ENCODE results near the gene NLRP11.
"Not testable (repeated sequence)": the region's sequence is repeated elsewhere in the genome, so short reads cannot be mapped to it uniquely, and the experiment has no call there.

Gene NLRP11

GRCh38 chr19:55813906-55814305, 17.9 kb downstream of the NLRP11 start:
- no peaks in the 10 kb centered on the region for H3K27me3 Mint-ChIP-seq (ENCODE audit: low read depth)
- no peaks in the 10 kb centered on the region for H3K4me1 Mint-ChIP-seq (ENCODE audit: low read depth)
- peaks cover 43% of the 10 kb centered on the region for H3K9me3 Mint-ChIP-seq
- no peak overlapping the region for H3K4me3 Mint-ChIP-seq
- H3K27ac Mint-ChIP-seq = no peak overlapping the region
- no peaks in the 10 kb centered on the region for H3K36me3 Mint-ChIP-seq (ENCODE audit: low read depth)

- Mint-ChIP-seq H3K36me3 (ENCODE audit: low read depth) (no peaks in the 10 kb centered on the region), H3K27ac (no peak overlapping the region), H3K9me3 (peaks cover 36% of the 10 kb centered on the region), H3K4me3 (no peak overlapping the region), H3K4me1 (ENCODE audit: low read depth) (no peaks in the 10 kb centered on the region), H3K27me3 (ENCODE audit: low read depth) (no peaks in the 10 kb centered on the region)
Observed at GRCh38 chr19:55812449-55812848, 19.4 kb downstream of the NLRP11 start.

GRCh38 chr19:55811340-55811739, 20.5 kb downstream of the NLRP11 start:
- Mint-ChIP-seq H3K4me3 (no peak overlapping the region), H3K36me3 (ENCODE audit: low read depth) (no peaks in the 10 kb centered on the region), H3K27ac (no peak overlapping the region), H3K27me3 (ENCODE audit: low read depth) (no peaks in the 10 kb centered on the region), H3K9me3 (peaks cover 39% of the 10 kb centered on the region), H3K4me1 (ENCODE audit: low read depth) (no peaks in the 10 kb centered on the region)

GRCh38 chr19:55809381-55810058, 22.3 kb downstream of the NLRP11 start:
- Mint-ChIP-seq H3K36me3 (ENCODE audit: low read depth) (no peaks in the 10 kb centered on the region), H3K27me3 (ENCODE audit: low read depth) (no peaks in the 10 kb centered on the region), H3K4me1 (ENCODE audit: low read depth) (no peaks in the 10 kb centered on the region), H3K27ac (no peak overlapping the region), H3K4me3 (no peak overlapping the region), H3K9me3 (peaks cover 34% of the 10 kb centered on the region)

GRCh38 chr19:55802281-55802680, 29.5 kb downstream of the NLRP11 start:
- H3K36me3 Mint-ChIP-seq (ENCODE audit: low read depth) = peaks cover 2% of the 10 kb centered on the region
- H3K4me3 Mint-ChIP-seq = no peak overlapping the region
- no peaks in the 10 kb centered on the region for H3K27me3 Mint-ChIP-seq (ENCODE audit: low read depth)
- no peak overlapping the region for H3K27ac Mint-ChIP-seq
- H3K9me3 Mint-ChIP-seq = peaks cover 54% of the 10 kb centered on the region
- no peaks in the 10 kb centered on the region for H3K4me1 Mint-ChIP-seq (ENCODE audit: low read depth)

- Mint-ChIP-seq H3K27me3 (ENCODE audit: low read depth) (no peaks in the 10 kb centered on the region), H3K9me3 (peaks cover 47% of the 10 kb centered on the region), H3K27ac (no peak overlapping the region), H3K4me3 (no peak overlapping the region), H3K36me3 (ENCODE audit: low read depth) (peaks cover 2% of the 10 kb centered on the region), H3K4me1 (ENCODE audit: low read depth) (no peaks in the 10 kb centered on the region)
Observed at GRCh38 chr19:55801416-55801815, 30.4 kb downstream of the NLRP11 start.

- H3K9me3 Mint-ChIP-seq = peaks cover 15% of the 10 kb centered on the region
- H3K4me1 Mint-ChIP-seq (ENCODE audit: low read depth) = no peaks in the 10 kb centered on the region
- peaks cover 2% of the 10 kb centered on the region for H3K36me3 Mint-ChIP-seq (ENCODE audit: low read depth)
- no peak overlapping the region for H3K27ac Mint-ChIP-seq
- H3K4me3 Mint-ChIP-seq = no peak overlapping the region
- no peaks in the 10 kb centered on the region for H3K27me3 Mint-ChIP-seq (ENCODE audit: low read depth)
Observed at GRCh38 chr19:55795021-55795420, 36.8 kb downstream of the NLRP11 start.

GRCh38 chr19:55781112-55781511, 50.7 kb downstream of the NLRP11 start:
- H3K27ac Mint-ChIP-seq = no peak overlapping the region
- H3K4me3 Mint-ChIP-seq = no peak overlapping the region
- H3K27me3 Mint-ChIP-seq (ENCODE audit: low read depth) = no peaks in the 10 kb centered on the region
- no peaks in the 10 kb centered on the region for H3K36me3 Mint-ChIP-seq (ENCODE audit: low read depth)
- no peaks in the 10 kb centered on the region for H3K4me1 Mint-ChIP-seq (ENCODE audit: low read depth)
- peaks cover 36% of the 10 kb centered on the region for H3K9me3 Mint-ChIP-seq

- H3K27me3 Mint-ChIP-seq (ENCODE audit: low read depth) = no peaks in the 10 kb centered on the region
- H3K36me3 Mint-ChIP-seq (ENCODE audit: low read depth) = no peaks in the 10 kb centered on the region
Observed at GRCh38 chr19:55778331-55778730, 53.5 kb downstream of the NLRP11 start.

GRCh38 chr19:55777528-55777927, 54.3 kb downstream of the NLRP11 start:
- H3K27me3 Mint-ChIP-seq (ENCODE audit: low read depth) = no peaks in the 10 kb centered on the region
- H3K4me1 Mint-ChIP-seq (ENCODE audit: low read depth) = no peaks in the 10 kb centered on the region
- peaks cover 41% of the 10 kb centered on the region for H3K9me3 Mint-ChIP-seq
- no peaks in the 10 kb centered on the region for H3K36me3 Mint-ChIP-seq (ENCODE audit: low read depth)
- H3K27ac Mint-ChIP-seq = no peak overlapping the region
- H3K4me3 Mint-ChIP-seq = no peak overlapping the region

More at GRCh38 chr19:55778331-55778730, 53.5 kb downstream of the NLRP11 start:
- no peak overlapping the region for H3K27ac Mint-ChIP-seq
- H3K9me3 Mint-ChIP-seq = peaks cover 41% of the 10 kb centered on the region
- no peaks in the 10 kb centered on the region for H3K4me1 Mint-ChIP-seq (ENCODE audit: low read depth)
- no peak overlapping the region for H3K4me3 Mint-ChIP-seq

GRCh38 chr19:55769632-55770031, 62.2 kb downstream of the NLRP11 start:
- not testable (repeated sequence) for H3K27ac Mint-ChIP-seq; H3K27me3 Mint-ChIP-seq (ENCODE audit: low read depth); H3K4me3 Mint-ChIP-seq; H3K36me3 Mint-ChIP-seq (ENCODE audit: low read depth); H3K4me1 Mint-ChIP-seq (ENCODE audit: low read depth)
- peaks cover 32% of the 10 kb centered on the region for H3K9me3 Mint-ChIP-seq

GRCh38 chr19:55768818-55769217, 63.0 kb downstream of the NLRP11 start, which contains the start of gene RFPL4AL1:
TSS of gene RFPL4AL1 (plus strand) at chr19:55769118. CDS start at chr19:55771805, 2,687 bp downstream.
- not testable (repeated sequence) for H3K4me3 Mint-ChIP-seq; H3K27ac Mint-ChIP-seq; H3K36me3 Mint-ChIP-seq (ENCODE audit: low read depth); H3K4me1 Mint-ChIP-seq (ENCODE audit: low read depth); H3K27me3 Mint-ChIP-seq (ENCODE audit: low read depth)
- peaks cover 33% of the 10 kb centered on the region for H3K9me3 Mint-ChIP-seq

- no peak overlapping the region for H3K27ac Mint-ChIP-seq
- H3K4me1 Mint-ChIP-seq (ENCODE audit: low read depth) = no peaks in the 10 kb centered on the region
- H3K27me3 Mint-ChIP-seq (ENCODE audit: low read depth) = no peaks in the 10 kb centered on the region
Observed at GRCh38 chr19:55766466-55766865, 65.3 kb downstream of the NLRP11 start.

GRCh38 chr19:55758797-55759196, 73.0 kb downstream of the NLRP11 start, which contains the start of gene RFPL4A:
TSS of gene RFPL4A (plus strand) at chr19:55759097. CDS start at chr19:55761801, 2,704 bp downstream.
- H3K4me3 Mint-ChIP-seq, H3K27ac Mint-ChIP-seq: not testable (repeated sequence)

More at GRCh38 chr19:55766466-55766865, 65.3 kb downstream of the NLRP11 start:
- H3K4me3 Mint-ChIP-seq = no peak overlapping the region
- no peaks in the 10 kb centered on the region for H3K36me3 Mint-ChIP-seq (ENCODE audit: low read depth)
- peaks cover 33% of the 10 kb centered on the region for H3K9me3 Mint-ChIP-seq

GRCh38 chr19:55756808-55757207, 75.0 kb downstream of the NLRP11 start:
- not testable (repeated sequence) for H3K4me3 Mint-ChIP-seq; H3K4me1 Mint-ChIP-seq (ENCODE audit: low read depth); H3K27me3 Mint-ChIP-seq (ENCODE audit: low read depth); H3K27ac Mint-ChIP-seq; H3K36me3 Mint-ChIP-seq (ENCODE audit: low read depth)
- peaks cover 14% of the 10 kb centered on the region for H3K9me3 Mint-ChIP-seq

More at GRCh38 chr19:55758797-55759196, 73.0 kb downstream of the NLRP11 start, which contains the start of gene RFPL4A:
- H3K36me3 Mint-ChIP-seq (ENCODE audit: low read depth); H3K4me1 Mint-ChIP-seq (ENCODE audit: low read depth); H3K27me3 Mint-ChIP-seq (ENCODE audit: low read depth): not testable (repeated sequence)
- peaks cover 14% of the 10 kb centered on the region for H3K9me3 Mint-ChIP-seq
